Esophagus muscularis mucosa (tissue), 4 donors: ENCODE data around the gene GP1BA. TPM values are rescaled to one million over a fixed set of nuclear protein-coding genes. Genes with fewer than 3 reads are reported as not detected.
"Not testable (repeated sequence)": the region's sequence is repeated elsewhere in the genome, so short reads cannot be mapped to it uniquely, and the experiment has no call there.

Experiments
- DNase-seq: peaks from one replicate; pipeline ENCODE4 v3.0.0-alpha.2; 2017; ENCODE audit errors: extremely low spot score
- H3K27ac ChIP-seq, 4 donors: fragments of 200-600 bp; sonication (generic); replicated peaks in 1 of 4; 1 replicate in 3 of 4; 2 replicates in 1 of 4; pipeline ENCODE4 v1.5.1; 2016 to 2019; ENCODE audit warnings: mild to moderate bottlenecking in 1 of 4
- H3K27me3 ChIP-seq, 4 donors: fragments of 200-600 bp; sonication (generic); one replicate each; pipeline versions ENCODE4 v1.5.1 to v1.6.0; 2016 to 2019
- H3K36me3 ChIP-seq, 4 donors: fragments of 200-600 bp; sonication (generic); one replicate each; pipeline ENCODE4 v1.5.1; 2016 to 2019
- H3K4me1 ChIP-seq, 4 donors: fragments of 200-600 bp; sonication (generic); one replicate each; pipeline ENCODE4 v1.5.1; 2016 to 2019
- H3K4me3 ChIP-seq, 4 donors: fragments of 200-600 bp; sonication (generic); 1 replicate in 2 of 4; 2 replicates in 2 of 4; pipeline ENCODE4 v1.5.1; 2016 to 2019; ENCODE audit warnings: mild to moderate bottlenecking in 4 of 4, moderate library complexity in 1 of 4
- H3K9me3 ChIP-seq, 4 donors: fragments of 200-600 bp; sonication (generic); 1 replicate in 3 of 4; 2 replicates in 1 of 4; pipeline ENCODE4 v1.5.1; 2016 to 2019
- CTCF ChIP-seq, 3 experiments: fragments of 200-600 bp in 2 of 3; fragments of 450-650 bp in 1 of 3; sonication (generic) in 2 of 3; IDR thresholded peaks; one replicate each; pipeline ENCODE4 v1.5.1; 2017 to 2019; ENCODE audit warnings: antibody characterized with exemption in 3 of 3, mild to moderate bottlenecking in 2 of 3, moderate library complexity in 1 of 3
- EP300 ChIP-seq: sonication (generic); formaldehyde crosslinking; IDR thresholded peaks from one replicate; pipeline ENCODE4 v1.6.1; 2017; ENCODE audit warnings: antibody characterized with exemption
- POLR2A ChIP-seq: fragments of 450-650 bp; IDR thresholded peaks from one replicate; pipeline ENCODE4 v1.6.1; 2017; ENCODE audit warnings: antibody characterized with exemption, moderate library complexity, mild to moderate bottlenecking, low read depth
- POLR2AphosphoS5 ChIP-seq, 2 donors: sonication (generic); formaldehyde crosslinking; IDR thresholded peaks; one replicate each; pipeline ENCODE4 v1.6.1; 2017; ENCODE audit warnings: antibody characterized with exemption in 2 of 2
- WGBS: methylation state at CpG from one replicate; pipeline ENCODE4 v1.1.5; 2018; 5-methylcytosine and 5-hydroxymethylcytosine counted together
- intact Hi-C: fragments of 100-400 bp; cut with DNase I; formaldehyde crosslinking; loops from one replicate; pipeline ENCODE4 v1.15.1; 2023
- total RNA-seq, 4 donors: library from RNA; depleted of rRNA; stranded (reverse); fragments of >200 nt; gene quantifications; one replicate each; pipeline versions ENCODE4 v1.1.0 to v1.2.1, GENCODE V29; 2016

GP1BA gene
- total RNA-seq, 4 donors from 2014 or later = 0.33 TPM; not detected in 3

DNA sequence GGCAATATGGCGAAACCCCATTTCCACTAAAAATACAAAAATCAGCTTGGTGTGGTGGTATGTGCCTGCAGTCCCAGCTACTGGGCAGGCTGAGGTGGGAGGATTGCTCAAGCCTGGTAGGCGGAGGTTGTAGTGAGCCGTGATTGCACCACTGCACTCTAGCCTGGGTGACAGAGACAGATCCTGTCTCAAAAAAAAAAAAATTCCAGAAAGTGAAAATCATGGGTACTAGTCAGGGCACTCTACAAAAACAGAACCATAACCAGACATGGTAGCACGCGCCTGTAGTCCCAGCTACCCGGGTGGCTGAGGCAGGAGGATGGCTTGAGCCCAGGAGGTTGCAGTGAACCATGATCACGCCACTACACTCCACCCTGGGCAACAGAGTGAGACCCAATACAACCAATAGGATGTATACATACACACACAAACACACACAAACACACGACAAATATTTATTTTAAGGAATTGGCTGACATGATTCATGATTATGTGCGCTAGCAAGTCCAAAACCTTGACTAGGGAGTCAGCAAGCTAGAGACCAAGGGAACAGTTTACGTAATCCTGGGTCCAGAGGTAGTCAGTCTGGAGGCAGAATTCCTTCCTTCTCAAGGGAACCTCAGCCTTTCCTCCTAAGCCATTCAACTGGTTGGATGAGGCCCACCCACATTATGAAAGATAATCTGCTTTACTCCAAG is 11.6 kb upstream of the GP1BA start:
- no peaks in the 10 kb centered on the region for H3K9me3 ChIP-seq
- H3K27ac ChIP-seq = no peak overlapping the region
- intact Hi-C loops = no loop called here
- H3K27me3 ChIP-seq = no peaks in the 10 kb centered on the region
- no peak for DNase-seq
- no peak overlapping the region for H3K4me3 ChIP-seq
- H3K36me3 ChIP-seq = no peaks in the 10 kb centered on the region
- TF ChIP-seq POLR2A (no peak), CTCF (IDR thresholded peaks at IDR 0.05) (no peak), POLR2AphosphoS5 (IDR thresholded peaks at IDR 0.05) (no peak), EP300 (no peak)
- H3K4me1 ChIP-seq = no peaks in the 10 kb centered on the region
- 83% methylated on average over 10 of the region's 10 CpGs for WGBS

- 90% methylated on average over 4 of the region's 4 CpGs for WGBS
- H3K27me3 ChIP-seq = no peaks in the 10 kb centered on the region
- H3K36me3 ChIP-seq = no peaks in the 10 kb centered on the region
- no peak for TF ChIP-seq EP300
- no peak for TF ChIP-seq CTCF (IDR thresholded peaks at IDR 0.05)
- TF ChIP-seq POLR2A = no peak
- no peak for TF ChIP-seq POLR2AphosphoS5 (IDR thresholded peaks at IDR 0.05)
- DNase-seq = no peak
- no peaks in the 10 kb centered on the region for H3K9me3 ChIP-seq
- no peak overlapping the region for H3K27ac ChIP-seq
- intact Hi-C loops = no loop called here
- H3K4me1 ChIP-seq = no peaks in the 10 kb centered on the region
- H3K4me3 ChIP-seq = no peak overlapping the region
These were observed 10.8 kb upstream of the GP1BA start for GRCh38 chr17:4921320-4921719.

DNA sequence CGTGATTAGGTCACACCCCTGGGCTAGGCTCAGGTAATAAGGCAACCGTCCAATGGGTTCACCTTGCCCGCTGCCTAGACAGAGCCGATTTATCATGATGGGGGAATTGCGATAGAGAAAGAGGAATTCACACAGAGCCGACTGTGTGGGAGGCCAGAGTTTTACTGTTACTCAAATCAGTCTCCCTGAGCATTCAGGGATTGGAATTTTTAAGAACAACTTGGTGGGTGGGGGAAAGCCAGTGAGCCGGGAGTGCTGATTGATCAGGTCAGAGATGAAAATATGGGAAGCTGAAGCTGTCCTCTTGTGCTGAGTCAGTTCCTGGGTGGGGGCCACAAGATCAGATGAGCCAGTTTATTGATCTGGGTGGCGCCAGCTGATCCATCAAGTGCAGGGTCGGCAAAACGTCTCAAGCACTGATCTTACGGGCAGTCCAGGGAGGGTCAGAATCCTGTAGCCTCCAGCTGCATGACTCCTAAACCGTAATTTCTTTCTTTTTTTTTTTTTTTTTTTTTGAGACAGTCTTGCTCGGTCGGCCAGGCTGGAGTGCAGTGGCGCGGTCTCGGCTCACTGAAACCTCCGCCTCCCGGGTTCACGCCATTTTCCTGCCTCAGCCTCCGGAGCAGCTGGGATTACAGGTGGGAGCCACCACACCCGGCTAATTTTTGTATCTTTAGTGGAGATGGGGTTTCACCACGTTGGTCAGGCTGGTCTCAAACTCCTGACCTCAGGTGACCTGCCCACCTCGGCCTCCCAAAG is 5.3 kb upstream of the GP1BA start:
- H3K36me3 ChIP-seq, H3K9me3 ChIP-seq, DNase-seq, intact Hi-C loops, H3K4me1 ChIP-seq, H3K27me3 ChIP-seq, H3K27ac ChIP-seq, H3K4me3 ChIP-seq: not testable (repeated sequence)
- 90% methylated on average over 21 of the region's 24 CpGs for WGBS

DNA sequence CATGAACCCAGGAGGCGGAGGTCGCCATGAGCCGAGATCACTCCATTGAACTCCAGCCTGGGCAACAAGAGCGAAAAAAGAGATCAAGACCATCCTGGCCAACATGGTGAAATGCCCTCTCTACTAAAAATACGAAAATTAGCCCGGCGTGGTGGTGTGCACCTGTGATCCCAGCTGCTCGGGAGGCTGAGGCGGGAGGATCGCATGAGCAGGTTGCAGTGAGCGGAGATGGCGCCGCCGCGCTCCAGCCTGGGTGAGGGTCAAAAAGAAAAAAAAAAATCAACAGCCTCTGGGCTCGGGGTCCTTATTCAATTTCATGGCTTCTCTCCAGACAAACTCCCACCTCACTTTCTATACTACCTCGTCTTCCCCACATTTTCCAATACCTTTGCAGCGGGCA is 3.2 kb upstream of the GP1BA start:
- Histone ChIP-seq H3K9me3 (no peaks in the 10 kb centered on the region), H3K27ac (no peak overlapping the region), H3K36me3 (no peaks in the 10 kb centered on the region), H3K4me1 (peaks cover 3 to 6% (median 4%) of the 10 kb centered on the region in 4 donors), H3K27me3 (no peaks in the 10 kb centered on the region), H3K4me3 (no peak overlapping the region)
- TF ChIP-seq POLR2AphosphoS5 (IDR thresholded peaks at IDR 0.05) (no peak), EP300 (no peak), CTCF (IDR thresholded peaks at IDR 0.05) (no peak), POLR2A (no peak)
- intact Hi-C loops = no loop called here
- WGBS = 97% methylated on average over 18 of the region's 18 CpGs
- DNase-seq = no peak

- no peaks in the 10 kb centered on the region for H3K27me3 ChIP-seq
- peaks cover 13 to 20% (median 17%) of the 10 kb centered on the region in 4 donors for H3K4me1 ChIP-seq
- TF ChIP-seq POLR2AphosphoS5 (IDR thresholded peaks at IDR 0.05) = no peak
- no peak for TF ChIP-seq CTCF (IDR thresholded peaks at IDR 0.05)
- no peak for TF ChIP-seq EP300
- no peak for TF ChIP-seq POLR2A
- no peak for DNase-seq
- peaks cover 7 to 23% (median 18%) of the 10 kb centered on the region in 4 donors for H3K36me3 ChIP-seq
- intact Hi-C loops = no loop called here
- H3K4me3 ChIP-seq = no peak overlapping the region
- WGBS = 96% methylated on average over 7 of the region's 12 CpGs
- no peaks in the 10 kb centered on the region for H3K9me3 ChIP-seq
- H3K27ac ChIP-seq = no peak overlapping the region
These were observed 679 bp downstream of the GP1BA start for GRCh38 chr17:4932756-4933155.
